Ovary (tissue), 3 donors: ENCODE results near the gene OTUD5.

Experiments
- EP300 ChIP-seq: sonication (generic); formaldehyde crosslinking; IDR thresholded peaks from one replicate; pipeline ENCODE4 v1.6.1; 2017; ENCODE audit warnings: antibody characterized with exemption
- POLR2A ChIP-seq: fragments of 450-650 bp; IDR thresholded peaks from one replicate; pipeline ENCODE4 v1.6.1; 2017; ENCODE audit warnings: antibody characterized with exemption, mild to moderate bottlenecking, moderate library complexity
- TF ChIP-seq, protein P1 (sequence below), 3 donors: fragments of 450-650 bp in 2 of 3; fragments of 200-600 bp in 1 of 3; IDR thresholded peaks; one replicate each; pipeline versions ENCODE4 v1.5.1 to v1.8.0; 2016 to 2022; ENCODE audit warnings: antibody characterized with exemption in 3 of 3, mild to moderate bottlenecking in 1 of 3
- donor health status: DM: no; HTN: no; CAD: no.

DNA sequence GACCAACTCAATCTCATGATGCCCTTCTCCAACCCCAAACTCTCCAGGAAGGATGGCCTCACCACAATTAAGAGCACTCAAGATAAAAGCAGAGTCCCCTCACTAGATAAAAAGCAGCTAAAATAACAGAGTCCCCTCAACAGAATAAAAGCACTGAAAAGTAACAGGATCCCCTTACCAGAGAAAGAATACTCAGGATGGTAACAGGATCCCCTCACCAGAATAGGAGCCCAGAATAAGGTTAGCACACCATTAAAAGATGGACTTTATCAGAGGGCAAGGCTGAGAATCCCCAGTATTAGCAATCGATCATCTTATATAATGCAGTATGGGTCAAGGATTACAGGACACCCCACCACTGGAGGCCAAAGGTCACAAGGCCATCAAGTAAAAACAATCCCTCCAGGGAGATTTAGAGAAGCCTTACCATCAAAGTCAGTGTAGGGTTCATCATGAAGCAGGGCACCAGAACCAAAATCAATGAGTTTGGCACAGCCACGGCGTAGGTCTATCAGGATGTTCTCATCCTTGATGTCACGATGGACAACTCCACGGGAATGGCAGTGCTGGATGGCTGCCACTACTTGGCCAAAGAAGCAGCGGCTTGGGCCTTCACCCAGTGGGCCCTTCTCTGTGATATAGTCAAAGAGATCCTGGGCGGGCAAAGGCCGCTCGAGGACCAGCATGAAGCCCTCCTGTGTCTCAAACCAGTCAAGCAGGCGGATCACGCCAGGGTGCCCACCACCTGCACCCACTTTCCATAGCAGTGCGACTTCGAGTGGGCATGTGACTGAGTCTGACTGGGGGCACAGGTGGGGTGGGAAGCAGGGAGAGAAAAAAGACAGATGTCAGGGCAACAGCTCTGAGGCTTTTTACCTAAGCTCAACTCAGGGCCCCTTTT is 42.6 kb downstream of the OTUD5 start:
- TF ChIP-seq, protein P1, sequence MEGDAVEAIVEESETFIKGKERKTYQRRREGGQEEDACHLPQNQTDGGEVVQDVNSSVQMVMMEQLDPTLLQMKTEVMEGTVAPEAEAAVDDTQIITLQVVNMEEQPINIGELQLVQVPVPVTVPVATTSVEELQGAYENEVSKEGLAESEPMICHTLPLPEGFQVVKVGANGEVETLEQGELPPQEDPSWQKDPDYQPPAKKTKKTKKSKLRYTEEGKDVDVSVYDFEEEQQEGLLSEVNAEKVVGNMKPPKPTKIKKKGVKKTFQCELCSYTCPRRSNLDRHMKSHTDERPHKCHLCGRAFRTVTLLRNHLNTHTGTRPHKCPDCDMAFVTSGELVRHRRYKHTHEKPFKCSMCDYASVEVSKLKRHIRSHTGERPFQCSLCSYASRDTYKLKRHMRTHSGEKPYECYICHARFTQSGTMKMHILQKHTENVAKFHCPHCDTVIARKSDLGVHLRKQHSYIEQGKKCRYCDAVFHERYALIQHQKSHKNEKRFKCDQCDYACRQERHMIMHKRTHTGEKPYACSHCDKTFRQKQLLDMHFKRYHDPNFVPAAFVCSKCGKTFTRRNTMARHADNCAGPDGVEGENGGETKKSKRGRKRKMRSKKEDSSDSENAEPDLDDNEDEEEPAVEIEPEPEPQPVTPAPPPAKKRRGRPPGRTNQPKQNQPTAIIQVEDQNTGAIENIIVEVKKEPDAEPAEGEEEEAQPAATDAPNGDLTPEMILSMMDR (IDR thresholded peaks at IDR 0.05) = no peak
- no peak for TF ChIP-seq EP300
- TF ChIP-seq POLR2A = no peak
